Cerebellar nuclear complex (tissue), 1 donor: ENCODE data around the gene DNER.
"Not testable (repeated sequence)": the region's sequence is repeated elsewhere in the genome, so short reads cannot be mapped to it uniquely, and the experiment has no call there.

Experiments used
- DNase-seq, 2 experiments: peaks; one replicate each; lab custom pipeline; 2025; lab: John Stamatoyannopoulos, UW

Gene DNER

DNA sequence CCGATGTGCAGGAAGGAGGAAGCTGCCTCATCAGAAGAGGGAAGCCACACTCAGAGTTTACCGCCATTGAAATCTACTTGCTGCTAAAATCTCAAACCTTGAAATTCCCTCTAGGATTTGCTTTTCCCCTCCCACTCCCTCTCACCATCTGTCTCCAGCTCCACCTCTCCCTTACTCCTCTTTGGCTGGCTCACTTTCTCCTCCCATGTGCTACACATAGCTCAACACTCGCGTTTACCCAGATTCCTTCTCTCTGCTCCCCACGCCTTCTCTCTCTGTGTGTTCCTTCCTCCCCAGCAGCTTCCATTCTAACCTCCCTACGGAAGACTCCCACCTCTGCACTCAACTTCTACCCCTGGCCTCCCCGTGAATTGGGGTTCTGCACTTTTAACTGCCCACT is 143.1 kb downstream of the DNER start:
- DNase-seq = no peak

DNA sequence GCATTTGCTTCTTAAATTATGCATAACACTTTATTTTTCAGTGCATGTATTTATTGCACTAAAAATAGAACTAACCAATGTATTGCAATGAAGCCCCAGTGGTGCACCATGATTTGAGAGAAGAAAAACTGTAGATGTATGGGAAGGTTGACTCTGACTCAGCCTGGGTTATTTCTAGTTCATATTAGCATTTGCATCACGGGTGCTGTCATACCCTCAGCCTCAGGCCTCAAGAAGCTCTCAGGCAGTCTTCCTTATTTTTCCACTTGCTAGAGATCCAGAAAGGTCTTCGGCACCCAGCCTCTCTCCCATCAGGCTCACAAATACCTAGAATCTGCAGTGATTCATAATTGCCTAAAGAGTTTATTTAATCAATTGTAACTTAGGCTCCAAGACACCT is 148.0 kb downstream of the DNER start:
- DNase-seq = no peak

DNA sequence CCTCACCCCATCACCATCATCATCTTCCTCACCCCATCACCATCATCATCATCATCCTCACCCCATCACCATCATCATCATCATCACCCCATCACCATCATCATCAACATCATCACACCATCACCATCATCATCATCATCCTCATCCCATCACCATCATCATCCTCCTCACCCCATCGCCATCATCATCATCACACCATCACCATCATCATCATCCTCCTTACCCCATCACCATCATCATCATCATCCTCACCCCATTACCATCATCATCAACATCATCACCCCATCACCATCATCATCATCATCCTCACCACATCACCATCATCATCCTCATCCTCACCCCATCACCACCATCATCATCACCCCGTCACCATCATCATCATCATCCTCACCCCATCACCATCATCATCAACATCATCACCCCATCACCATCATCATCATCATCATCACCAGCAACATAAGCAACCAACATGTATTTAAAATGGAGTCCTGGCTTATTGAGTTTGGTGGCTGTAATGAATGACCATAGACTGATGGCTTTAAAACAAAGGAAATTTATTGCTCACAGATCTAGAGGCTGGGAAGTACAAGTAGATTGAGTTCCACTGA is 150.0 kb downstream of the DNER start:
- DNase-seq = no peak

DNA sequence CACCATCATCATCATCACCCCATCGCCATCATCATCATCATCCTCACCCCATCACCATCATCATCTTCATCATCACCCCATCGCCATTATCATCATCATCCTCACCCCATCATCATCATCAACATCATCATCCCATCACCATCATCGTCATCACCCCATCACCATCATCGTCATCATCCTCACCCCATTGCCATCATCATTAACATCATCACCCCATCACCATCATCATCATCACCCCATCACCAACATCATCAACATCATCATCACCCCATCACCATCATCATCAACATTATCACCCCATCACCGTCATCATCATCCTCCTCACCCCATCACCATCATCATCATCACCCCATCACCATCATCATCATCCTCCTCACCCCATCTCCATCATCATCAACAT is 151.0 kb downstream of the DNER start:
- no peak for DNase-seq

GRCh38 chr2:229562472-229563127 is 151.8 kb downstream of the DNER start:
- no peak for DNase-seq

DNA sequence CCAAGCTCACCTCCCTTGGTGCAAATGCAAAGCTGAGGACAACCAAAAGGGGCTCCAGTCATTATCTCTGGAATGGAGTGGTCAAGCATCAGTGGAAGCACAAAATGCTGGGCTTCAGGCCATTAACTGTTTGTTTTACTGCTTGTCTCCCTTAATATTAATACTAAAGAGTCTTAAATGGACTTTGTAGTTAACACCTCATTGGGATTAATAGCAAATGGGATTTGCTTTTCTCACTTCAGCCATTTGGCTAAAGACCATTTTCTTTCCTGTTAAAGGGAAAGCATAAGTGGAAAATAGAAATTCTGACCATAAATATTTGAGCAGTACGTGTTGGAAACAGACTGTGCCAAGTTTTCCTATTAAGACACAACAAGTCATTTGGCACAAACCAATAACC is 154.4 kb downstream of the DNER start:
- no peak for DNase-seq

- no peak for DNase-seq
Measured at GRCh38 chr2:229553091-229553490, 161.3 kb downstream of the DNER start.

- DNase-seq = no peak
Measured at GRCh38 chr2:229543176-229543873, 171.0 kb downstream of the DNER start.

GRCh38 chr2:229539628-229540027 is 174.7 kb downstream of the DNER start:
- DNase-seq = no peak

DNA sequence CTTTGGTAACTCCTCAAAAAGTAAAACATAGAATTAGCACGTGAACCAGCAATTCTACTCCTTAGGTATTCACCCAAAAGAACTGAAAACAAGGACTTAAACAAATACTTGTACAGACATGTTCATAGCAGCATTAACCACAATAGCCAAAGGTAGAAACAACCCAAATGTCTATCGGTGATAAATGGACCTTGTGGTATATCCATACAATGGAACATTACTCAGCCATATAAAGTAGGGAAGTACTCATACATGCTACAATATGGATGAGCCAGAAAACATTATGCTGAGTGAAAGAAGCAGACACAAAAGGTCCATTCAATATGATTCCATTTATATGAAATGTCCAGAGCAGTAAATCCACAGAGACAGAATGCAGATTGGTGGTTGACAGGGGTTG is 182.8 kb downstream of the DNER start:
- DNase-seq = no peak

GRCh38 chr2:229530434-229530833 is 183.9 kb downstream of the DNER start:
- no peak for DNase-seq

DNA sequence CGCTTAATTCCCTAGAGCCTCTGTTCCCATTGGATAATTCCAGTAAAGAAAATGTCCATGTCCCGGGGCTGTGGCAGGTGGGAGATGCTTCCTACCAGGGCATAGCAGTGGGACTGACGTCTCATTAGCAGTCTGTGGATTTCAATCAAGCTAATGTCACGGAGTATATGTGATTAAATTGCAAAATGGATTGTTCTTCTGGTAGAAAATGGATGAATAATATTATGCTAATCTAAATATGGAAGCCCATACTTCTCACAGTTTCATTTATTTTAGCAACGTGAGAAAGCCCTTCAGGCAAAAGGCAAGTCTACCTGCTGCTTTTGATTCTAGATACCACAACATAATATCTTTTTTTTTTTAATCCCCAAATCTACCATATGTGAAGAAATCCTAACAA is 185.5 kb downstream of the DNER start:
- DNase-seq = no peak

GRCh38 chr2:229526951-229527350 is 187.4 kb downstream of the DNER start:
- DNase-seq = no peak

GRCh38 chr2:229524799-229525198 is 189.6 kb downstream of the DNER start:
- no peak for DNase-seq

DNA sequence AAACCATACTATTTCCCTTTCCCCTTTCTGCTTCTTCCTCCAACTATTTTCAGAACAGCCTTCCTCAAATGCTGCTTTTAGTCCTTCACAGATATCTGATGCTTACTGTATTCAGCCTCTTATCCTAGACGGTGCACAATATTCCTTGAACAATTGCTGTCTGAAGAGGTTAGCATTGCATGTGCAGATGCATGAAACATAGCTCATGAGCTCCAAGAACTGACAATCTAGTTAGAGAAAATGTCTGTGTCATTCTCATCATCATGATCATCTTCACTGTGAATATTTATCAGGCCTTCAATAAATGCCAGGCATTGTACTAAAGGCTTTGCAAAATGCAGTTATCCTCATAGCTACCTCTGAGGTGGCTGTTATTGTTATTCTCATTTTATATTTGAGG is 190.7 kb downstream of the DNER start:
- no peak for DNase-seq

DNA sequence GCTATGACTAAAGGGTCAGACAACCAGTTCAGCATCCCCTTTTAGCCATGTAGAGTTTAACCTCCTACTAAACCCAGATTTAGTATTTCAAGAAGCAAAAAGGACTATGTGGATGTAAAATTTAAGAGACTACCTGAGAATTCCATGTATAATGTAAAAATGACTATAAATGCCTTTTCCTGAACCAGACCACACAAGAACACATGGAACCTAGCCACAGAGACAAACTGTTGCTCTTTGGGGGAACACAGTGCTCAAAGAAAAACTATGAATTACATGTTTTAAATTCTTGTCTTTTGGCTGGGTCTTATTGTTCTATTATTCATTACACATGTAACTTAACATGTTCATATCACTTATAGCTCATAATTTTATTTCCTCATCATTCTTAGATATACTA is 192.8 kb downstream of the DNER start:
- DNase-seq = no peak

- no peak for DNase-seq
Measured at GRCh38 chr2:229520691-229521096, 193.7 kb downstream of the DNER start.

DNA sequence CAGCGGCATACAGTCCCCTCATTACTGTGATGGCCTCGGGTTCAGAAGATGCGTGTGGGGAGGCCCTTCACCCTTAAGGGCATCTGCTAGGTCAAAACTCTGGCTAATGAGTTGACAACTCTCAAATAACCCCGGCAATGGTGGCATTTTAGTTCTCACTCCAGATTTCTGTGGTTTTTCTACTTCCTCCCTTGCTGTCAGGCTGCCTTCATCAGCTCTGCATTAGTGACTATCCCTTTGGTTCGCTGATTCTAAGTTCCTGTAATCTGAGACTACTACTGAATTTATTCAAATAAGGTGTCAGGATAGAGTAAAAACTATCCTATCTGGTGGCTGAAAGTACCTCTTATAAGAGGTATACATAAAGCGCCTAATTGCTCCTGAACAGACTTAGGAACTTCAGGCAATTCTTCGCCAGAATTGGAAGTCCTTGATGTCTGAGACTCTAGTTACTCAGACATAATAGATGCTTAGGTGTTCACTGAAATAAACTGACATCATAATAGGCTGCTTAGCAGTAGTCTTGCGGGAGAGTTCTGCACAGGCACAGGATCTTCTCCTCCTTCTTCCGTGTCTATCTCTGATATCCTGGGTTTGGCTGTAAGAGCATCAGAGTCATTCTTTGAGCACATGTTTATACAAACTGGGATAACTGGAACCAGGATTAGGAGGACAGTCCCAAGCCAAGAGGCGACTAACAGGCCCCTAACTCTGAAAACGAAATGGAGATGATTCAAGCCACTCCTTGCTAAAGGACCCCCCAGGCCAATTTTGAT is 194.5 kb downstream of the DNER start:
- no peak for DNase-seq

- DNase-seq = no peak
Measured at GRCh38 chr2:229514273-229514895, 200.0 kb downstream of the DNER start.

- no peak for DNase-seq
Measured at GRCh38 chr2:229511524-229511923, 202.8 kb downstream of the DNER start.

DNA sequence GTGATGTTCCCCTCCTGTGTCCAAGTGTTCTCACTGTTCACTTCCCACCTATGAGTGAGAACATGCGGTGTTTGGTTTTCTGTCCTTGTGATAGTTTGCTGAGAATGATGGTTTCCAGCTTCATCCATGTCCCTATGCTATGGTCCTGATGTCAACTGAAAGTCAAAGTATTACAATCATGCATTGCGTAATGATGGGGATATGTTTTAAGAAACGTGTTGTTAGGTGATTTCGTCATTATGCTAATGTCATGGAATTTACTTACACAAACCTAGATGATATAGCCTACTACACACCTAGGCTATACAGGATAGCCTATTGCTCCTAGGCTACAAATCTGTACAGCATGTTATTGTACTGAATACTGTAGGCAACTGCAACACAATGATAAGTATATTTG is 207.7 kb downstream of the DNER start:
- DNase-seq = not testable (repeated sequence)
